ENCODE results near the gene RPUSD2. TPM values are rescaled to one million over a fixed set of nuclear protein-coding genes. Genes with fewer than 3 reads are reported as not detected.

RPUSD2 gene
- total RNA-seq, 3 donors from 2014 or later, result 33.3 to 41.1 (median 37.0) TPM

DNA sequence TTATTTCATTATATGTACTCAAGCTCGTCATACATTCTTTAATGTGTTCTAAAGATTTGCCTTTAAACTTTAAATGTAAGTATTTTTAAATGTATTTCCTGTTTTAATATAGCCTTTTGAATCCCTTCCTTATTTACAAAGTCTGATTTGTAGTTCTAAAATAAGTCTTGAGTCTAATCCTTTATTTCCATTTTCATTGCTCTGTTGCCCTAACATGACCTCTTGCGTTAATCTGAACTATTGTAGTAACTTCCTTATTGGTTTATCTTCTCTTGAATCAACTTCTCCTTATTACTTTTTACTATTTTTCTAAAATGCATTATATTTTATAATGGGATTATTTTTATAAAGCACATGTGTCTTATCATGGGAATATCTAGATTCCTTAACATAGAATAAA is 48.9 kb downstream of the RPUSD2 start:
- H3K36me3 Mint-ChIP-seq (ENCODE audit: insufficient read depth), result no peaks in the 10 kb centered on the region
- no peaks in the 10 kb centered on the region for H3K9me3 Mint-ChIP-seq
- no peaks in the 10 kb centered on the region for H3K4me1 Mint-ChIP-seq (ENCODE audit: low read depth)
- no peaks in the 10 kb centered on the region for H3K27me3 Mint-ChIP-seq (ENCODE audit: low read depth)
- no peak for DNase-seq
- no peak for ATAC-seq
- H3K4me3 Mint-ChIP-seq, result no peak overlapping the region

- Mint-ChIP-seq H3K9me3 (no peaks in the 10 kb centered on the region), H3K27me3 (ENCODE audit: low read depth) (no peaks in the 10 kb centered on the region), H3K4me3 (no peak overlapping the region), H3K4me1 (ENCODE audit: low read depth) (no peaks in the 10 kb centered on the region), H3K36me3 (ENCODE audit: insufficient read depth) (no peaks in the 10 kb centered on the region)
- no peak for DNase-seq
- ATAC-seq, result no peak
Observed at GRCh38 chr15:40618906-40619305, 49.8 kb downstream of the RPUSD2 start.

GRCh38 chr15:40623361-40623760 is 54.3 kb downstream of the RPUSD2 start:
- ATAC-seq (no peak), DNase-seq (no peak)
- Mint-ChIP-seq H3K27me3 (ENCODE audit: low read depth) (no peaks in the 10 kb centered on the region), H3K4me1 (ENCODE audit: low read depth) (no peaks in the 10 kb centered on the region), H3K4me3 (no peak overlapping the region), H3K9me3 (no peaks in the 10 kb centered on the region), H3K36me3 (ENCODE audit: insufficient read depth) (no peaks in the 10 kb centered on the region)

Other genes with a start within 250 kb of the RPUSD2 start
- gene INAFM2, start 245.6 kb upstream of the RPUSD2 start, total RNA-seq, result 10 to 100 TPM; 11.4 to 13.3 (median 13.3) TPM
- under 1 TPM; 0.13 to 0.30 (median 0.25) TPM for gene CCDC9B, start 228.4 kb upstream of the RPUSD2 start, total RNA-seq
- gene PHGR1, start 218.3 kb upstream of the RPUSD2 start, total RNA-seq, result under 1 TPM in 1 of 3 donors, not detected in 2; 0.54 TPM
- gene DISP2, start 211.1 kb upstream of the RPUSD2 start, total RNA-seq, result under 1 TPM; 0.03 to 0.26 (median 0.08) TPM
- gene KNSTRN, start 186.6 kb upstream of the RPUSD2 start, total RNA-seq, result 10 to 100 TPM; 22.6 to 37.0 (median 29.1) TPM
- gene IVD, start 163.5 kb upstream of the RPUSD2 start, total RNA-seq, result 10 to 100 TPM; 65.2 to 71.4 (median 68.7) TPM
- 10 to 100 TPM; 28.0 to 31.6 (median 31.5) TPM for gene BAHD1, start 128.3 kb upstream of the RPUSD2 start, total RNA-seq
- 1 to 10 TPM; 6.2 to 7.1 (median 7.0) TPM for gene CHST14, start 98.3 kb upstream of the RPUSD2 start, total RNA-seq
- gene CCDC32, start 4.3 kb upstream of the RPUSD2 start, total RNA-seq, result 10 to 100 TPM; 29.9 to 33.9 (median 31.0) TPM
- 1 to 10 TPM; 2.9 to 4.1 (median 3.6) TPM for gene KNL1, start 24.9 kb downstream of the RPUSD2 start, total RNA-seq
- gene RAD51, start 125.9 kb downstream of the RPUSD2 start, total RNA-seq, result 10 to 100 TPM; 28.2 to 39.7 (median 31.0) TPM
- 10 to 100 TPM; 62.1 to 63.7 (median 62.9) TPM for gene RMDN3, start 186.0 kb downstream of the RPUSD2 start, total RNA-seq
- gene GCHFR, start 194.8 kb downstream of the RPUSD2 start, total RNA-seq, result 10 to 100 TPM; 18.5 to 25.6 (median 25.3) TPM
- under 1 TPM; 0.24 to 0.53 (median 0.25) TPM for gene C15orf62, start 200.7 kb downstream of the RPUSD2 start, total RNA-seq
- 10 to 100 TPM; 19.5 to 23.5 (median 20.3) TPM for gene ZFYVE19, start 237.8 kb downstream of the RPUSD2 start, total RNA-seq
- 10 to 100 TPM; 49.1 to 62.1 (median 49.9) TPM for gene DNAJC17, start 238.2 kb downstream of the RPUSD2 start, total RNA-seq

All from activated T-cell treated with anti-CD3 and anti-CD28 coated beads, Interleukin-2, amount 50 U/mL, for 4 hours (primary cell).